Suppressor macrophage (primary cell): Measurements from ENCODE around the gene VPS37B.
A peak's percentile ranks its signal among the peaks of the same experiment; 100 is the strongest.
"Not testable (repeated sequence)": the region's sequence is repeated elsewhere in the genome, so short reads cannot be mapped to it uniquely, and the experiment has no call there.

Experiments
- DNase-seq, 4 experiments: peaks; one replicate each; pipeline ENCODE4 v3.0.0-alpha.2; 2020 to 2022
- total RNA-seq, 17 experiments: gene quantifications; one replicate each; lab custom pipeline; 2026; ENCODE audit warnings: mixed read lengths in 6 of 17, inconsistent platforms in 3 of 17; lab: John Stamatoyannopoulos, UW

Gene VPS37B
- 6.6 to 47.4 (median 23.7) reads per million in 17 experiments for total RNA-seq

- DNase-seq = peak; percentile 94 to 96 (median 96)
Observed at GRCh38 chr12:122895704-122896636, at the start of gene VPS37B. Gene VPS37B (minus strand): TSS chr12:122896124. CDS start chr12:122896062, 62 bp downstream.

GRCh38 chr12:122944605-122945592, 49.0 kb upstream of the VPS37B start:
- peak in 3 of 4 experiments; percentile 34 to 46 (median 44) for DNase-seq

- peak; percentile 49 to 70 (median 66) for DNase-seq
Observed at GRCh38 chr12:122943196-122943595, 47.3 kb upstream of the VPS37B start.

GRCh38 chr12:122942637-122943036, 46.7 kb upstream of the VPS37B start:
- peak in 3 of 4 experiments; percentile 41 to 54 (median 54) for DNase-seq

GRCh38 chr12:122941351-122941750, 45.4 kb upstream of the VPS37B start:
- not testable (repeated sequence) for DNase-seq

GRCh38 chr12:122939125-122939524, 43.2 kb upstream of the VPS37B start:
- DNase-seq = no peak

- peak; percentile 17 to 57 (median 51) for DNase-seq
Observed at GRCh38 chr12:122937622-122938091, 41.7 kb upstream of the VPS37B start.

- no peak for DNase-seq
Observed at GRCh38 chr12:122935318-122935717, 39.4 kb upstream of the VPS37B start.

GRCh38 chr12:122934722-122935121, 38.8 kb upstream of the VPS37B start:
- no peak for DNase-seq

GRCh38 chr12:122932207-122932606, 36.3 kb upstream of the VPS37B start:
- no peak for DNase-seq

- DNase-seq = no peak
Observed at GRCh38 chr12:122929812-122930211, 33.9 kb upstream of the VPS37B start.

- no peak for DNase-seq
Observed at GRCh38 chr12:122929148-122929538, 33.2 kb upstream of the VPS37B start.

- DNase-seq = no peak
Observed at GRCh38 chr12:122928404-122929147, 32.7 kb upstream of the VPS37B start.

- peak in 2 of 4 experiments; percentile 35 to 49 for DNase-seq
Observed at GRCh38 chr12:122927756-122928403, 32.0 kb upstream of the VPS37B start.

- DNase-seq = no peak
Observed at GRCh38 chr12:122921917-122922316, 26.0 kb upstream of the VPS37B start.

GRCh38 chr12:122920687-122921086, 24.8 kb upstream of the VPS37B start:
- DNase-seq = no peak

GRCh38 chr12:122918827-122919226, 22.9 kb upstream of the VPS37B start:
- no peak for DNase-seq

GRCh38 chr12:122917507-122918121, 21.7 kb upstream of the VPS37B start:
- peak; percentile 23 to 62 (median 52) for DNase-seq

- no peak for DNase-seq
Observed at GRCh38 chr12:122909442-122910288, 13.7 kb upstream of the VPS37B start.

- no peak for DNase-seq
Observed at GRCh38 chr12:122908915-122909314, 13.0 kb upstream of the VPS37B start.
